ENCODE results near the gene HSH2D. TPM values are rescaled to one million over a fixed set of nuclear protein-coding genes. Genes with fewer than 3 reads are reported as not detected.
A peak's percentile ranks its signal among the peaks of the same experiment; 100 is the strongest.

HSH2D gene
- total and polyA plus RNA-seq, 5 donors, result 0.18 to 1.0 (median 0.37) TPM; not detected in 2

- no peaks in the 10 kb centered on the region for H3K27me3 ChIP-seq (ENCODE audit: control insufficient read depth, insufficient read depth)
- intact Hi-C loops (cut with DNase I), result no loop called here
- no peak overlapping the region for H3K27ac ChIP-seq (ENCODE audit: low read length)
- no peaks in the 10 kb centered on the region for H3K4me1 ChIP-seq (ENCODE audit: control insufficient read depth, insufficient read depth, low read length)
- 93% methylated on average over 5 of the region's 5 CpGs for WGBS
- no peak for DNase-seq
- no peak for ATAC-seq
- H3K9me3 ChIP-seq (ENCODE audit: control insufficient read depth, low read length), result no peaks in the 10 kb centered on the region
- H3K4me3 ChIP-seq (ENCODE audit: low read length), result no peak overlapping the region
These were observed 22.3 kb upstream of the HSH2D start for GRCh38 chr19:16121141-16121540.

GRCh38 chr19:16121967-16122366 lies 21.5 kb upstream of the HSH2D start:
- Histone ChIP-seq H3K27me3 (ENCODE audit: control insufficient read depth, insufficient read depth) (no peaks in the 10 kb centered on the region), H3K4me1 (ENCODE audit: control insufficient read depth, insufficient read depth, low read length) (no peaks in the 10 kb centered on the region), H3K27ac (ENCODE audit: low read length) (no peak overlapping the region), H3K4me3 (ENCODE audit: low read length) (no peak overlapping the region), H3K9me3 (ENCODE audit: control insufficient read depth, low read length) (no peaks in the 10 kb centered on the region)
- intact Hi-C loops (cut with DNase I), result no loop called here
- 94% methylated on average over 11 of the region's 11 CpGs for WGBS
- ATAC-seq (no peak), DNase-seq (no peak)

- ATAC-seq, result no peak
- no peaks in the 10 kb centered on the region for H3K9me3 ChIP-seq (ENCODE audit: control insufficient read depth, low read length)
These were observed 18.5 kb upstream of the HSH2D start for GRCh38 chr19:16124953-16125352.

GRCh38 chr19:16125737-16126495 lies 17.6 kb upstream of the HSH2D start:
- no peak for ATAC-seq
- no peak overlapping the region for H3K4me3 ChIP-seq (ENCODE audit: low read length)
- no peak overlapping the region for H3K27ac ChIP-seq (ENCODE audit: low read length)
- 76% methylated on average over 10 of the region's 10 CpGs for WGBS
- H3K27me3 ChIP-seq (ENCODE audit: control insufficient read depth, insufficient read depth), result no peaks in the 10 kb centered on the region
- no peaks in the 10 kb centered on the region for H3K9me3 ChIP-seq (ENCODE audit: control insufficient read depth, low read length)
- intact Hi-C loops (cut with DNase I), result no loop called here
- no peaks in the 10 kb centered on the region for H3K4me1 ChIP-seq (ENCODE audit: control insufficient read depth, insufficient read depth, low read length)
- no peak for DNase-seq

More at GRCh38 chr19:16124953-16125352, 18.5 kb upstream of the HSH2D start:
- DNase-seq, result no peak
- Histone ChIP-seq H3K4me1 (ENCODE audit: control insufficient read depth, insufficient read depth, low read length) (no peaks in the 10 kb centered on the region), H3K27me3 (ENCODE audit: control insufficient read depth, insufficient read depth) (no peaks in the 10 kb centered on the region), H3K27ac (ENCODE audit: low read length) (no peak overlapping the region), H3K4me3 (ENCODE audit: low read length) (no peak overlapping the region)
- WGBS, result 86% methylated on average over 14 of the region's 14 CpGs
- intact Hi-C loops (cut with DNase I), result no loop called here

GRCh38 chr19:16127080-16127479 lies 16.4 kb upstream of the HSH2D start:
- Histone ChIP-seq H3K27ac (ENCODE audit: low read length) (no peak overlapping the region), H3K4me1 (ENCODE audit: control insufficient read depth, insufficient read depth, low read length) (no peaks in the 10 kb centered on the region), H3K4me3 (ENCODE audit: low read length) (no peak overlapping the region), H3K9me3 (ENCODE audit: control insufficient read depth, low read length) (no peaks in the 10 kb centered on the region), H3K27me3 (ENCODE audit: control insufficient read depth, insufficient read depth) (no peaks in the 10 kb centered on the region)
- WGBS, result 88% methylated on average over 11 of the region's 11 CpGs
- no peak for ATAC-seq
- intact Hi-C loops (cut with DNase I), result no loop called here
- DNase-seq, result no peak

GRCh38 chr19:16127776-16128371 lies 15.6 kb upstream of the HSH2D start:
- no peaks in the 10 kb centered on the region for H3K27me3 ChIP-seq (ENCODE audit: control insufficient read depth, insufficient read depth)
- DNase-seq, result no peak
- 92% methylated on average over 21 of the region's 21 CpGs for WGBS
- no peaks in the 10 kb centered on the region for H3K9me3 ChIP-seq (ENCODE audit: control insufficient read depth, low read length)
- intact Hi-C loops (cut with DNase I), result no loop called here
- H3K27ac ChIP-seq (ENCODE audit: low read length), result no peak overlapping the region
- H3K4me3 ChIP-seq (ENCODE audit: low read length), result no peak overlapping the region
- ATAC-seq, result no peak
- no peaks in the 10 kb centered on the region for H3K4me1 ChIP-seq (ENCODE audit: control insufficient read depth, insufficient read depth, low read length)

GRCh38 chr19:16131648-16132047 lies 11.8 kb upstream of the HSH2D start:
- DNase-seq (no peak), ATAC-seq (no peak)
- intact Hi-C loops (cut with DNase I), result no loop called here
- Histone ChIP-seq H3K9me3 (ENCODE audit: control insufficient read depth, low read length) (no peaks in the 10 kb centered on the region), H3K27ac (ENCODE audit: low read length) (no peak overlapping the region), H3K4me3 (ENCODE audit: low read length) (no peak overlapping the region), H3K27me3 (ENCODE audit: control insufficient read depth, insufficient read depth) (no peaks in the 10 kb centered on the region), H3K4me1 (ENCODE audit: control insufficient read depth, insufficient read depth, low read length) (no peaks in the 10 kb centered on the region)
- WGBS, result 96% methylated on average over 3 of the region's 3 CpGs

GRCh38 chr19:16133818-16134217 lies 9.7 kb upstream of the HSH2D start:
- peak in 1 of 2 donors; percentile 23 for ATAC-seq
- intact Hi-C loops (cut with DNase I), result no loop called here
- no peaks in the 10 kb centered on the region for H3K9me3 ChIP-seq (ENCODE audit: control insufficient read depth, low read length)
- no peak overlapping the region for H3K27ac ChIP-seq (ENCODE audit: low read length)
- 97% methylated on average over 4 of the region's 4 CpGs for WGBS
- no peaks in the 10 kb centered on the region for H3K27me3 ChIP-seq (ENCODE audit: control insufficient read depth, insufficient read depth)
- H3K4me1 ChIP-seq (ENCODE audit: control insufficient read depth, insufficient read depth, low read length), result no peaks in the 10 kb centered on the region
- DNase-seq, result no peak
- no peak overlapping the region for H3K4me3 ChIP-seq (ENCODE audit: low read length)

- intact Hi-C loops (cut with DNase I), result no loop called here
These were observed 9.0 kb upstream of the HSH2D start for GRCh38 chr19:16134510-16134909.

GRCh38 chr19:16135430-16136127 lies 7.9 kb upstream of the HSH2D start:
- Histone ChIP-seq H3K4me1 (ENCODE audit: control insufficient read depth, insufficient read depth, low read length) (no peaks in the 10 kb centered on the region), H3K9me3 (ENCODE audit: control insufficient read depth, low read length) (no peaks in the 10 kb centered on the region), H3K27me3 (ENCODE audit: control insufficient read depth, insufficient read depth) (no peaks in the 10 kb centered on the region), H3K27ac (ENCODE audit: low read length) (no peak overlapping the region), H3K4me3 (ENCODE audit: low read length) (no peak overlapping the region)
- no peak for ATAC-seq
- DNase-seq, result no peak
- WGBS, result 85% methylated on average over 4 of the region's 4 CpGs
- intact Hi-C loops (cut with DNase I), result no loop called here

More at GRCh38 chr19:16134510-16134909, 9.0 kb upstream of the HSH2D start:
- H3K4me3 ChIP-seq (ENCODE audit: low read length), result no peak overlapping the region
- no peaks in the 10 kb centered on the region for H3K4me1 ChIP-seq (ENCODE audit: control insufficient read depth, insufficient read depth, low read length)
- no peak for ATAC-seq
- H3K9me3 ChIP-seq (ENCODE audit: control insufficient read depth, low read length), result no peaks in the 10 kb centered on the region
- 78% methylated on average over 7 of the region's 7 CpGs for WGBS
- no peak for DNase-seq
- H3K27me3 ChIP-seq (ENCODE audit: control insufficient read depth, insufficient read depth), result no peaks in the 10 kb centered on the region
- no peak overlapping the region for H3K27ac ChIP-seq (ENCODE audit: low read length)
